HG02973 (cell line): ENCODE data around the gene ZNF248.
"Not testable (repeated sequence)": the region's sequence is repeated elsewhere in the genome, so short reads cannot be mapped to it uniquely, and the experiment has no call there.

Experiments used
- ATAC-seq: cut with Tn5 transposase; IDR thresholded peaks from one replicate; pipeline ENCODE4 v1.9.1; 2021; ENCODE audit warnings: moderate library complexity; ENCODE audit not compliant: unreplicated experiment

ZNF248 gene

GRCh38 chr10:37747081-37747480 is 110.3 kb downstream of the ZNF248 start:
- ATAC-seq = no peak

- ATAC-seq = no peak
These were observed 115.6 kb downstream of the ZNF248 start for GRCh38 chr10:37741831-37742230.

- ATAC-seq = no peak
These were observed 118.2 kb downstream of the ZNF248 start for GRCh38 chr10:37739181-37739580.

- not testable (repeated sequence) for ATAC-seq
These were observed 119.2 kb downstream of the ZNF248 start for GRCh38 chr10:37738241-37738640.

DNA sequence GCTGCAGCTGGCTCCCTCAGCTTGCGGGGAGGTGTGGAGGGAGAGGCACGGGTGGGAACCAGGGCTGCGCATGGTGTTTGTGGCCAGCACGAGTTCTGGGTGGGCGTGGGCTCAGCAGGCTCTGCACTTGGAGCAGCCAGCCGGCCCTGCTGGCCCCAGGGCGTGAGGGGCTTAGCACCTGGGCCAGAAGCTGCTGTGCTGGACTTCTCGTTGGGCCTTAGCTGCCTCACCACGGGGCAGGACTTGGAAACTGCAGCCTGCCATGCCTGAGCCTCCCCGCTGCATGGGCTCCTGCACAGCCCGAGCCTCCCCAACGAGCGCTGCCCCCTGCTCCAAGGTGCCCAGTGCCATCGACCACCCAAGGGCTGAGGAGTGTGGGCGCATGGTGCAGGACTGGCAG is 120.1 kb downstream of the ZNF248 start:
- ATAC-seq = no peak

DNA sequence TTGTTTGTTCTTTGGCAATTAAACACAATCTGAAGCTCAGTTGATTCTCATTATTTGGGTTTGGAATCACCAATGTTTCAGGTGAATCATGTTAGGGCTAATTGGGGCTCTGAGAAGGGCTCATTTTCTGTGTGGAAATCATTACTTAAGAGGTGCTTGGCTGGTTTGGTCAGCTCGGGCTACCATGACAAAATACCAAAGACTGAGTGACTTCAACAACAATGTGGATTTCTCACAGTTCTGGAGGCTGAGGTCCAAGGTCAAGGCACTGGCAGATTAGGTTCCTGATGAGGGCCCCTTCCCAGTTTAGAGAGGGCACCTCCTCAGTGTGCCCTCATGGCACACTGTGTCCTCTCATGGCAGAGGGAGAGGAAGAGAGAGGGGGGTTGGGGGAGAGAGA is 121.3 kb downstream of the ZNF248 start:
- ATAC-seq = no peak

- no peak for ATAC-seq
These were observed 122.4 kb downstream of the ZNF248 start for GRCh38 chr10:37734971-37735370.
